Stimulated activated CD8-positive, alpha-beta memory T cell treated with anti-CD3 and anti-CD28 coated beads, Interleukin-2, amount 100 ng/mL, for 1 hour (primary cell): ENCODE data around the gene NOP10.

Experiments used
- DNase-seq, 2 donors: peaks; one replicate each; pipeline ENCODE4 v3.0.0-alpha.2; 2020; ENCODE audit warnings: low read depth in 2 of 2

The NOP10 gene

DNA sequence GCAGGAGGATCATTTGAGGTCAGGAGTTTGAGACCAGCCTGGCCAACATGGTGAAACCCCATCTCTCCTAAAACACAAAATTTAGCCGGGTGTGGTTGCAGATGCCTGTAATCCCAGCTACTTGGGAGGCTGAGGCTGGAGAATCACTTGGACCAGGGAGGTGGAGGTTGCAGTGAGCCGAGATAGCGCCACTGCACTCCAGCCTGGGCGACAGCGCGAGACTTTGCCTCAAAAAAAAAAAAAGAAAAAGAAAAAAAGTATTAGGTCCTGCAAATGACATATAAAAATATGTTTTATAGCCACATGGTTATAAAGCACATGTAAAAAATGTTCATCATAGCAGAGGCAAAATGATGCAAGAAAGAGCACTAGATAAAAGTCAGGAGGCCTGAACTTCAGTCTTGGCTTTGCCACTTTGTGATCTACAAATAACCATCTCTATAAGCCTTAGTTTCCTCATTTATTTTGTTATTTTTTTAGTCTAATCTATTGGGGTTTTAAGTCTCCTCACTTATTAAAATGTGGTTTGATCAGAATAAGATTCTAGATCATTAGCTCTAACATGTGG, 10.3 kb downstream of the NOP10 start:
- DNase-seq: no peak

DNA sequence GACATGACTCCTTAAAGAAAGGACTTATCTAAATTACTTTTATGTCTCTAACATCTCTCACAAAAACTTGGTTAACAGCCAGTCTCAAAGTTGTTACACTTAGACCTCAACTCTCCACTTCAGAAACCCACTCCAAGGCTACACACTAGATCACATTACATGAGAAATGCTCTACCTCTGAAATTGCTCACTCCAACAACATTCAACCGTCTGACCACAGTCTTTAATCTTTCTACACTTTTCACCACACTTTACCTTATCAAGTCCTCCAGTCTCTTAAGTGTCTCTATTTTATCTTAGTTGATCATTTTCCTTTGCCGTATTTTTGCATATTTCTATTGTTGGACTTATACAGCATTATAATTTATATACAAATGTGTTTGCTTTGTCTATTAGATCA, 11.1 kb downstream of the NOP10 start:
- no peak for DNase-seq

DNA sequence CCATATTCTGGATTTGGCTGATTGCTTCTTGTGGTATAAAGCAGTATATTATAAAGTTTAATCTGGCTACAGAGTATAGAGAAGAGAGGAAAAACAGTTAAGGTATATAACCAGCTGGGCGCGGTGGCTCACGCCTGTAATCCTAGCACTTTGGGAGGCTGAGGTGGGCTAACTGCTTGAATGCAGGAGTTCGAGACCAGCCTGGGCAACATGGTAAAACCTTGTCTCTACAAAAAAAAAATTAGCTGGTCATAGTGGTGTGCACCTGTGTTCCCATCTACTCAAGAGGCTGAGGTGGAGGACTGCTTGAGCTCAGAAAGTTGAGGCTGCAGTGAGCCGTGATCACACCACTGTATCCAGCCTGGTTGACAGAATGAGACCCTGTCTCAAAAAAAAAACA, 12.7 kb downstream of the NOP10 start:
- DNase-seq: no peak

DNA sequence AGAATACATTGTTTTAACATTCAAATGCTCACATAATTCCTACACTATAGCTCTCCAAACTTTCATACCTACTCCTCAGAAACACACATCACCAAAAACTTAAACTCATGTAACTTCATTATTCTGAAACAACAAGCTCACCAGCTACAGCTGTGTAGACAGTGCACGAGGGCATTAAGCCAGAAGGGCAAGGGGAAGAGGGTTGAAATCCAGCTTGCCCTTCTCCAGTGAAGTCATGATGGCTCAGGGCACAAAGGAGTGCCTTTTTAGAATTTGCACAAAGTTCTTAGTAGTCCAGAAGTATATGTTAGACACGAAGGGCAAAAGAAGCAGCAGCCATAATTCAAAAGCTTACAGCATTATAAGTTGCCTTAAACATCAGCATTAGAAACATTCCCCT, 13.9 kb downstream of the NOP10 start:
- no peak for DNase-seq

- DNase-seq: no peak
These were observed 15.0 kb downstream of the NOP10 start for GRCh38 chr15:34327906-34328305.

- no peak for DNase-seq
These were observed 17.6 kb downstream of the NOP10 start for GRCh38 chr15:34325368-34325767.

- no peak for DNase-seq
These were observed 18.0 kb downstream of the NOP10 start for GRCh38 chr15:34324933-34325332.

GRCh38 chr15:34323217-34323616, 19.7 kb downstream of the NOP10 start:
- no peak for DNase-seq

DNA sequence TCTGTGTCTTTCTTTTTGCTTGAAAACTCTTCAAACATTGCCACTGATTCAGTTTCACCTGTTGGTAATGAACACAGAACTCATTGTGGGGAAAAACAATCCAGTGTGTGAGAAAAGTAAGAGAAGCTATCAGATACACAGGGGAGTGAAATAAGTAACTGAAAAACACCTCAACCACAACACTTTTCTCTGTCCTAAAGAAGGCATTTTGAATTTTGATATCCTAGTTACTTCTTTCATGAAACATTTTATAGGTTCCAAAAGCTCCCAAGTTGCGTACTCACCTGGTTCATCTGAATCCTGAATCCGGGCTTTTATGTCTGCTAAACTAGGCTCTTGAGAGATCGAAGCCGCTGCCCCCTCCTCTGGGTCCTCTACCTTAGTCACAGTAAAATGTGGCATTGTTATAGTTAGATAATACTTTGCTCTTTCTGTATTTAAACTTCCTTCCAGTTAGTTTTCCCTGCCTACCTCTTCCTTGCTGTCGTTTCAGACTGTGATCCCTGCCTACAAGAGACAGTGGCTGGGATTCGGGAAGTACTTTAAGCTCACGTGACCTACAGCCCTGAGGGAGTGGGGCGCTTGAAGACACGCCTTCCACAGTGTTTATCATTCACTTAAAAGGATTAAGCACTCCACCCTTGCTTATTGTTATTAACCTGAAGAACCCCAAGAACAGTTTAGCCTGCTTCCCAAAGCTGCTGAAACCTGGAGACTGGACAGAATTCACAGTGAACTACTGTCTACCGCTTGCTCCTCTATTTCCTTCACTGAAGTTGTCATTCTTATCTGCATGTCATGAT, 24.5 kb downstream of the NOP10 start:
- DNase-seq: no peak

- DNase-seq: no peak
These were observed 28.1 kb downstream of the NOP10 start for GRCh38 chr15:34314491-34315490.

GRCh38 chr15:34311563-34311962, 31.4 kb downstream of the NOP10 start:
- no peak for DNase-seq

DNA sequence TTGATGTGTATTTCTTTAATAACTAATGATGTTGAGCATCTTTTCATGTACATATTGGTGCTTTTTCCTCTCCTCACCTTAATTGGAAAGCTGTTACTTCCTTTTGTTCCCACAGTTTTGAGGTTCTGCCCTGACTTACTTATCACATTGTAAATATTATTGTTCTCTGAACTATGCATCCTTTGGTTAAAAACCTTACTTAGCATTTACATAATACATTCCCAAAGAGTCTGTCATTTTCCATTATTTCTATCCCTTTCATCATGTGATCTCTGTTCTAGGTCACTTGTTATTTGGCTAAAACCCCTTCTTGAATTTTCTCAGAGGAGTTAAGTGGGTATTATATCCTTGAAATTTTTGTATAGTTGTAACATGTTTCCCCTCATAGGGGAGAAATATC, 38.3 kb downstream of the NOP10 start:
- no peak for DNase-seq

GRCh38 chr15:34301058-34301457, 41.9 kb downstream of the NOP10 start:
- no peak for DNase-seq

- DNase-seq: no peak
These were observed 45.9 kb downstream of the NOP10 start for GRCh38 chr15:34297059-34297458.

DNA sequence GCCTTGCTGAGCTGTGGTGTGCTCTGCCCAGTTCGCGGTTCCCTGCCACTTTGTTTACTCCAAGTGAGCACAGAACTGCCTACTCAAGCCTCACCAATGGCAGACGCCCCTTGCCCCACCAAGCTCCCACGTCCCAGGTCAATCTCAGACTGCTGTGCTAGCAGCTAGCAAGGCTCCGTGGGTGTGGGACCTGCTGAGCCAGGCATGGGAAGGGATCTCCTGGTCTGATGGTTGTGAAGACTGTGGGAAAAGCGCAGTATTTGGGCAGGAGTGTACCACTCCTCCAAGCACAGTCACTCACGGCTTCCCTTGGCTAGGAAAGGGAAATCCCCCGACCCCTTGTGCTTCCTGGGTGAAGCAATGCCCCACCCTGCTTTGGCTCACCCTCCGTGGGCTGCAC, 50.3 kb downstream of the NOP10 start:
- DNase-seq: no peak
